Lower leg skin (tissue), 3 donors: ENCODE measurements around the gene PRX.

Source experiments
- POLR2A ChIP-seq, 2 donors: fragments of 450-650 bp; IDR thresholded peaks; one replicate each; pipeline ENCODE4 v1.6.1; 2016 to 2017; ENCODE audit warnings: antibody characterized with exemption in 2 of 2, mild to moderate bottlenecking in 1 of 2, moderate library complexity in 1 of 2
- TF ChIP-seq, protein P1 (sequence below), 3 donors: fragments of 450-650 bp; IDR thresholded peaks; one replicate each; pipeline ENCODE4 v1.5.1; 2016; ENCODE audit warnings: antibody characterized with exemption in 3 of 3, mild to moderate bottlenecking in 3 of 3, moderate library complexity in 2 of 3

DNA sequence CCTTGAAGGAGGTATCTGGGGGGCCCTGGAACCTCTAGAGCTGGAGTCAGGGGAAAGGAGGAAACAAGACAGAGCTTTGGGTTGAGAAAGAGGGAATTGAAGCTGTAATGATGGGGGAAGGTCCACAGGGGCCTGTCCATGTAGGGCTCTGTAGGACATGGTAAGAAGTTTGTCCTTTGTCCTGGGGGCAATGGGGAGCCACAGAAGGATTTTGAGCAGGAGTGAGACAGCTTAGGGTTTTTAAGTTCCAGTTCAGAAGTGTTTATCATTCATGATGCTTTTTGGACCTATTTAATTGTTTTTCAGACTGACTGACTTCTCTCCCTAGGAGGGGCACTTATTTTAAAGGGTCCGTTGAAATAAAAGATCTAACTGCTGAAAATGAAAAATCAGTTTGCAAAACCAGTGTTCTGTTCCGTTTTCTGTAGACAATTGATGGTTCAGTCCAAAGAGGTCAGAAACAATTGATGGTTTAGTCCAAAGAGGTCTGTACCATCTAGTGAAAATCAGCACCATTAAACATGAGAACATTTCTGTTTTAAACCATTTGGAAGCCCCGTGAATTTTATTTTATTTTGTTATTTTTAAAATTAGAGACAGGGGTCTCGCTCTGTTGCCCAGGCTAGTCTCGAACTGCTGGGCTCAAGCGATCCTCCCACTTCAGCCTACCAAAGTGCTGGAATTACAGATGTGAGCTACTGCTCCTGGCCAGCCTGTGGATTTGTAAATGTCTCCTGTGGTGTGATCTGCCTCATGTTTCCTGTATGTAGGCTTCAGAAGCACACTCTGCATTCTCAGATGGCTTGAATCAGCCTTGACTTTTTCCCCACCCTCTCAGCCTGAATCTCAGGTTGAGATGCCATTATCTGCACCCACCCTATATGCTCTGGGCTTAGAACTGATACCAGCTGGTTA, 56.2 kb downstream of the PRX start:
- TF ChIP-seq, protein P1, sequence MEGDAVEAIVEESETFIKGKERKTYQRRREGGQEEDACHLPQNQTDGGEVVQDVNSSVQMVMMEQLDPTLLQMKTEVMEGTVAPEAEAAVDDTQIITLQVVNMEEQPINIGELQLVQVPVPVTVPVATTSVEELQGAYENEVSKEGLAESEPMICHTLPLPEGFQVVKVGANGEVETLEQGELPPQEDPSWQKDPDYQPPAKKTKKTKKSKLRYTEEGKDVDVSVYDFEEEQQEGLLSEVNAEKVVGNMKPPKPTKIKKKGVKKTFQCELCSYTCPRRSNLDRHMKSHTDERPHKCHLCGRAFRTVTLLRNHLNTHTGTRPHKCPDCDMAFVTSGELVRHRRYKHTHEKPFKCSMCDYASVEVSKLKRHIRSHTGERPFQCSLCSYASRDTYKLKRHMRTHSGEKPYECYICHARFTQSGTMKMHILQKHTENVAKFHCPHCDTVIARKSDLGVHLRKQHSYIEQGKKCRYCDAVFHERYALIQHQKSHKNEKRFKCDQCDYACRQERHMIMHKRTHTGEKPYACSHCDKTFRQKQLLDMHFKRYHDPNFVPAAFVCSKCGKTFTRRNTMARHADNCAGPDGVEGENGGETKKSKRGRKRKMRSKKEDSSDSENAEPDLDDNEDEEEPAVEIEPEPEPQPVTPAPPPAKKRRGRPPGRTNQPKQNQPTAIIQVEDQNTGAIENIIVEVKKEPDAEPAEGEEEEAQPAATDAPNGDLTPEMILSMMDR (IDR thresholded peaks at IDR 0.05), result no peak
- no peak for TF ChIP-seq POLR2A (IDR thresholded peaks at IDR 0.05)
